Spleen (tissue), 7 donors: ENCODE data around the gene EVC.

Experiments used
- POLR2A ChIP-seq, 3 donors: fragments of 450-650 bp; IDR thresholded peaks; one replicate each; pipeline ENCODE4 v1.5.1; 2017; ENCODE audit warnings: antibody characterized with exemption in 3 of 3, mild to moderate bottlenecking in 1 of 3
- POLR2AphosphoS5 ChIP-seq, 3 donors: sonication (generic); formaldehyde crosslinking; IDR thresholded peaks; one replicate each; pipeline ENCODE4 v1.5.1; 2017; ENCODE audit warnings: antibody characterized with exemption in 3 of 3
- TF ChIP-seq, protein P1 (sequence below), 11 experiments: fragments of 200-600 bp in 7 of 11; fragments of 450-650 bp in 4 of 11; sonication (generic) in 4 of 11; IDR thresholded peaks in 8 of 11; conservative IDR thresholded peaks in 3 of 11; 1 replicate in 7 of 11; 2 replicates in 4 of 11; pipeline versions ENCODE4 v1.4.0 to v1.8.0; 2016 to 2021; ENCODE audit warnings: antibody characterized with exemption in 11 of 11, inconsistent platforms in 4 of 11, mild to moderate bottlenecking in 1 of 11
- donor health status: DM: no; HTN: no; CAD: no; lungs with moderate emphysema.
- donor health status: DM: no; HTN: no; CAD: no.
- donor health status: DM: no; HTN: no; CAD: no.

DNA sequence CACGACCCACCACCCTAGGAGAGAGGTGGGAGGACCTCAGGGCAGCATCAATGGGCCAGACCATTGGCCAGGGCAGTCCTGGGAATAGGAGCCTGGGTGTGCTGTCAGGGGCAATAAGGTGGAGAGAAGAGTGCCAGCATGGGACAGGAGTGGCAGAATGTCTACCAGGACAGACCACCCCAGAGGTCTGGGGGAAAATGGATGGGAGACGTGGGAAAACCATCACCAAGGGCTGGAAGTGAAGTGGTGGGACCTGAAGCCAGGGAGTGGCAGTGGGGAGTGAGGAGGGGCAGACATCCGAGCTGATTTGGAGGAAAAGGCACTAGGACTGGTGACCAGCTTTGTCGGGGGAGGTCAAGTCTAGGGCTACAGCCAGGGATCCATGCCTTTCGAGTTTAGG is 3.6 kb upstream of the EVC start:
- TF ChIP-seq, protein P1, sequence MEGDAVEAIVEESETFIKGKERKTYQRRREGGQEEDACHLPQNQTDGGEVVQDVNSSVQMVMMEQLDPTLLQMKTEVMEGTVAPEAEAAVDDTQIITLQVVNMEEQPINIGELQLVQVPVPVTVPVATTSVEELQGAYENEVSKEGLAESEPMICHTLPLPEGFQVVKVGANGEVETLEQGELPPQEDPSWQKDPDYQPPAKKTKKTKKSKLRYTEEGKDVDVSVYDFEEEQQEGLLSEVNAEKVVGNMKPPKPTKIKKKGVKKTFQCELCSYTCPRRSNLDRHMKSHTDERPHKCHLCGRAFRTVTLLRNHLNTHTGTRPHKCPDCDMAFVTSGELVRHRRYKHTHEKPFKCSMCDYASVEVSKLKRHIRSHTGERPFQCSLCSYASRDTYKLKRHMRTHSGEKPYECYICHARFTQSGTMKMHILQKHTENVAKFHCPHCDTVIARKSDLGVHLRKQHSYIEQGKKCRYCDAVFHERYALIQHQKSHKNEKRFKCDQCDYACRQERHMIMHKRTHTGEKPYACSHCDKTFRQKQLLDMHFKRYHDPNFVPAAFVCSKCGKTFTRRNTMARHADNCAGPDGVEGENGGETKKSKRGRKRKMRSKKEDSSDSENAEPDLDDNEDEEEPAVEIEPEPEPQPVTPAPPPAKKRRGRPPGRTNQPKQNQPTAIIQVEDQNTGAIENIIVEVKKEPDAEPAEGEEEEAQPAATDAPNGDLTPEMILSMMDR (IDR thresholded peaks at IDR 0.05 in 8 of 11, conservative IDR thresholded peaks at IDR 0.05 in 3 of 11): no peak
- TF ChIP-seq POLR2A (IDR thresholded peaks at IDR 0.05) (no peak), POLR2AphosphoS5 (IDR thresholded peaks at IDR 0.05) (no peak)
